RWPE1 (cell line): Measurements from ENCODE around the gene CFAP43.

Experiments used
- CTCF ChIA-PET: fragments of 350-600 bp; sonication (Branson Sonifier 250); formaldehyde crosslinking; extraction: SDS; loops from one replicate; lab custom pipeline; 2021; lab: Yijun Ruan, JAX
- POLR2A ChIA-PET: fragments of 400-600 bp; formaldehyde crosslinking; extraction: SDS; loops from one replicate; lab custom pipeline; 2020; ENCODE audit warnings: antibody characterized with exemption; ENCODE audit not compliant: low non-redundant PET; lab: Yijun Ruan, JAX
- DNase-seq: peaks from one replicate; pipeline ENCODE4 v3.0.0; 2012; ENCODE audit warnings: low spot score
- H3K27ac ChIP-seq: fragments of 450-650 bp; 2 replicates; pipeline ENCODE4 v1.5.1; 2017
- TF ChIP-seq, protein P1 (sequence below): fragments of 450-650 bp; conservative IDR thresholded peaks from 2 replicates; pipeline ENCODE4 v1.5.1; 2017; ENCODE audit warnings: low read depth, mild to moderate bottlenecking

The CFAP43 gene

DNA sequence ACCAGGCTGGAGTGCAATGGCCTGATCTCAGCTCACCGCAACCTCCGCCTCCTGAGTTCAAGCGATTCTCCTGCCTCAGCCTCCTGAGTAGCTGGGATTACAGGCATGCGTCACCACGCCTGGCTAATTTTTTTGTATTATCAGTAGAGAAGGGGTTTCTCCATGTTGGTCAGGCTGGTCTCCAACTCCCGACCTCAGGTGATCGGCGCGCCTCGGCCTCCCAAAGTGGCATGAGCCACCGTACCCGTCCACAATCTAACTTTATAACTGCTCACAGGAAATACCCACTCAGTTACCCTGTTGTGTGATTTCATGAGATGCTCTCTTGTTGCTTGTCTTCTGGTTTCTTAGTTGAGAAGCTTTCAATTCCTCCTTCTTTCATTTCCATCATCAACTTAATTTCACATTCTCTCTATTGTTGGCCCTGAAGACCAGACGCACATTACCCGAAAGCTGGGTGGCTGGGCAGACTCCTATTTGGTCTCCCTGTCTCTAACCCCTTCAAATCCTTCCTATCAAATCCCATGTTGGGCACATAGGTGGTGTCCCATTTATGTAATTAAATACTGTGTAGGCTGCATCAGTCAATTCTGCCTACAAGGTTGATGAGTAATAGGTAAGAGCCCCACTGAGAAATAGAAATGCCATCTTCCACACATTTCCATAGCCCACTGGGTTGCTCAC lies 35.7 kb upstream of the CFAP43 start:
- TF ChIP-seq, protein P1, sequence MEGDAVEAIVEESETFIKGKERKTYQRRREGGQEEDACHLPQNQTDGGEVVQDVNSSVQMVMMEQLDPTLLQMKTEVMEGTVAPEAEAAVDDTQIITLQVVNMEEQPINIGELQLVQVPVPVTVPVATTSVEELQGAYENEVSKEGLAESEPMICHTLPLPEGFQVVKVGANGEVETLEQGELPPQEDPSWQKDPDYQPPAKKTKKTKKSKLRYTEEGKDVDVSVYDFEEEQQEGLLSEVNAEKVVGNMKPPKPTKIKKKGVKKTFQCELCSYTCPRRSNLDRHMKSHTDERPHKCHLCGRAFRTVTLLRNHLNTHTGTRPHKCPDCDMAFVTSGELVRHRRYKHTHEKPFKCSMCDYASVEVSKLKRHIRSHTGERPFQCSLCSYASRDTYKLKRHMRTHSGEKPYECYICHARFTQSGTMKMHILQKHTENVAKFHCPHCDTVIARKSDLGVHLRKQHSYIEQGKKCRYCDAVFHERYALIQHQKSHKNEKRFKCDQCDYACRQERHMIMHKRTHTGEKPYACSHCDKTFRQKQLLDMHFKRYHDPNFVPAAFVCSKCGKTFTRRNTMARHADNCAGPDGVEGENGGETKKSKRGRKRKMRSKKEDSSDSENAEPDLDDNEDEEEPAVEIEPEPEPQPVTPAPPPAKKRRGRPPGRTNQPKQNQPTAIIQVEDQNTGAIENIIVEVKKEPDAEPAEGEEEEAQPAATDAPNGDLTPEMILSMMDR: no peak
- CTCF ChIA-PET: no interaction called here
- POLR2A ChIA-PET: interaction anchor here (0.7 kb wide), 1 partner anchor 88 kb away, joined by 9 read pairs; no protein-coding TSS in a partner anchor
- H3K27ac ChIP-seq: peak overlapping the region; percentile 27; the same call in 1 of the 2 replicates
- no peak for DNase-seq

DNA sequence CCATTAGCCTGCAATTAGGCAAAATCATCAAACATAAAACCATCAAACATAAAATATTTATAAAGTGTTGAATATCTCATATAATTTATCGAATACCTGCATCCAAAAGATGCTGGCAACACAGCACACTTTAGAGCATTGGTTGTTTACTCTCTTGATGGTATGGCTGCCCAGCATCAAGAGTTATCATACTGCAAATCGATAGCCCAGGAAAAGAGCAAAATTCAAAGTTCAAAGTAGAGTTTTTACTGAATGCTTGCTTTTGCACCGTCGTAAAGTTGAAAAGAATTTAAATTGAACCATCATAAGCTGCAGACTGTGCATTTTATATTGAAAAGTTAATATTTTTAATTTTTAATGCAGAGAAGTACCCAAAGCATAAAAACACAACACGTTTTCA lies 32.6 kb upstream of the CFAP43 start:
- POLR2A ChIA-PET: no interaction called here
- no peak overlapping the region for H3K27ac ChIP-seq
- TF ChIP-seq, protein P1: no peak
- DNase-seq: no peak
- CTCF ChIA-PET: no interaction called here

DNA sequence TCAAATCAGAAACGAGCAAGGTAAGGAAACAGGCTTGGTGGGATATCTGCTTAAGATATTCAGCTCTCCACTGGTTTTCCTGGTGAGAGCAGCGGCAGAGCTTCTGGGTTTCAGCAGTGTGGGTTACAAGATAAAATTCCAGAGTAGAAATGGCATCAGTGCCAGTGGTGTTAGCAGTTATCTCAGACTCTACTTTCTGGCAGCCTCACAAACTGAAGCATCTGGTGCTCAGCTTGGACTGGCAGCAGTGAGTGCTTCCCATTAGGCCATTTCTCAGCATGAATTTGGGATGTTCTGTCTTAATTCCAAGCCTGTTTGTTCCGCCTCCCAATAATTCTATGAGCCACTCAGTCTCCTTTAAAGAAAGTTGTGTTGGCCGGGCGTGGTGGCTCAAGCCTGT lies 29.9 kb upstream of the CFAP43 start:
- peak overlapping the region; percentile 42 for H3K27ac ChIP-seq
- TF ChIP-seq, protein P1: no peak
- no peak for DNase-seq
- POLR2A ChIA-PET: no interaction called here
- CTCF ChIA-PET: interaction anchor here (0.6 kb wide), 2 partner anchors 53 to 366 kb away, joined by 4 to 5 read pairs; no protein-coding TSS in a partner anchor

DNA sequence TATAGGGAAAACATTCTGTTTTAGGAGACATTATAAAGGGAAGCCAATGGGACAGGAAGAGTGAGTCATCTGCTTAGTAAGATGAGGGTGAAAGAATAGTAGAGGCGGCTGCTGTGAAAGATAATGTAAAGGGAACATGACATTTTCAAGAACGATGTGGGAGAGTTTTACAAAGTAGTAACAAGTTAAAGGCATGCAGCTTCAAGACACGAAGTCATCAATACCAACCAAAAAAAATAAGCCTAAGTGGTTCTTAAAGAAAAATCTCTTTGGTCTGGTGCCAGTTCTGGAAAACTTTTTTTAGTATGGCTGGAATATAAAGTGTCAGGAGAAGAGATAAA lies 28.6 kb upstream of the CFAP43 start:
- ChIA-PET POLR2A (no interaction called here), CTCF (no interaction called here)
- TF ChIP-seq, protein P1: no peak
- no peak overlapping the region for H3K27ac ChIP-seq
- peak; percentile 74 for DNase-seq

DNA sequence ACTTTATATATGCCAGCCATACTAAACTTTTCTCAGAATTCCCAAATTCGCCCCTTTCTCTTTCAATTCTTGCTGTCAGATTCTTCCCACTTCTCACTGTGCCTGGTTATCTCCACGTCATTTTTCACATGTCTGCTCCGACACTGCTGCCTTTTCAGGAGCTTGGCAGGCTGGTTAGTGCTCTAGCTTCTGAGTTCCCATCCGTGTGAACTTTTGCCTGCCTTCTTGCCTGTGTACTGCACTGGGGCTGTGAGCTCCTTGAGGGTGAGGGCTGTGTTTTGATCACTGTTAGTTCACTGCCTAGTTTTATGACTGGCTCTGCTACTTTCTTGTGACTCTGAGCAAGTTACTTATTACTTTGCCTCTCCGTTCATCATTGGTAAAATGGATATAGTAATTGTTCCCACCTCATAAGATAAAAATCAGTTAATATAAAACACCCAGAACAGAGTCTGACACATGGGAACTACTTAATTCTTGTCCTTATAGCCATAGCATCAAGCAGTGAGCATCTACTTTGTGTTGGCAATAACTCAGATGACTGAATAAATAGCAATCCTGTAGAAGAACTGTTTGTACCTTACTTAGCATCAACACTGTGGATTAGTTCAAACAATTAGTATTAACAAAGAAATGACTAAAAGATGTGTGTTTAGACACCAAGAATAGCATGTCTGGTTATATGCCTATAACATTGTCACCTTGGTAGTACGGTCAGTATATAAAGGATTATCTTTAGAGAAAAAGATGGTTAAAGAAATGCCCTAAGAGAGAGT lies 28.0 kb upstream of the CFAP43 start:
- CTCF ChIA-PET: no interaction called here
- DNase-seq: no peak
- POLR2A ChIA-PET: interaction anchor here (1.4 kb wide), 1 partner anchor 9 kb away, joined by 4 read pairs; the partner anchor contains the start of gene GSTO2
- peak overlapping the region; percentile 90 for H3K27ac ChIP-seq
- TF ChIP-seq, protein P1: no peak

DNA sequence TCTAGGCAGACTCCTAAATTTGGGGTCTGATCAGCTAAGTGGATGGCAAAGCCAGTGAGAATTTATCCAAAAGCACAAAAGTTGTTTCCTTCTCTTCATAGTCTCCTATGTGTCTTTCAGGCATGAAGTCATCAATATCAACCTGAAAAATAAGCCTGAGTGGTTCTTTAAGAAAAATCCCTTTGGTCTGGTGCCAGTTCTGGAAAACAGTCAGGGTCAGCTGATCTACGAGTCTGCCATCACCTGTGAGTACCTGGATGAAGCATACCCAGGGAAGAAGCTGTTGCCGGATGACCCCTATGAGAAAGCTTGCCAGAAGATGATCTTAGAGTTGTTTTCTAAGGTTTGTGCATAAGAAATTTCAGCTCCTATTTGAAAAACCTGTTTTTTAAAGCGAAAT lies 27.3 kb upstream of the CFAP43 start:
- H3K27ac ChIP-seq: peak overlapping the region; percentile 90
- CTCF ChIA-PET: interaction anchor here (0.7 kb wide), 1 partner anchor 1508 kb away, joined by 3 read pairs; no protein-coding TSS in a partner anchor
- DNase-seq: no peak
- TF ChIP-seq, protein P1: no peak
- POLR2A ChIA-PET: interaction anchor here (1.4 kb wide), 1 partner anchor 10 kb away, joined by 4 read pairs; the partner anchor contains the start of gene GSTO2
